Measurements from ENCODE around the gene PPFIA1. TPM values are rescaled to one million over a fixed set of nuclear protein-coding genes. Genes with fewer than 3 reads are reported as not detected.

PPFIA1 gene
- total and polyA plus RNA-seq, 10 of the 15 experiments (the other 5 are each of a cell fraction or from before 2014, with no cell fraction given), result 5.2 to 26.2 (median 15.8) TPM

DNA sequence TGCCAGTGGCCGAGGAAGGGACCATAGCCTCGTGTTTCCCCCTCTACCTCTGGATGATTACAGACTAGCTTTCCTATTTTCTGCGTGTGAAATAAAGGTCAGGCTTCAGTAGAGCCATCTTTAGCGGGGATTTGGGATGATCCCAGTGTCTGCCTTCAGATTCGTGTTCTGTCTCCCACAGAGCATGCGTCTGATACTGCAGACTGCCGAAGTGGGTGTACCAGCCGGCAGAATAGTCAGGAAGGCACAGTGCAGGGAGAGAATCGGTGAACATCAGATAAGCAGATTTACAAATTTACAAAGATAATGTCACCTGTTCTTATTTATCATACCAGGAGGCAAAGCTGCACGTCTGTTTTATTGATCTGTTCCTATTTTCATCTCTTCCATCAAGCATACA is 138.9 kb downstream of the PPFIA1 start (continued):
- TF ChIP-seq MYB (IDR thresholded peaks at IDR 0.05; ENCODE audit: borderline replicate concordance, low read depth, low read length), result no peak

- H3K4me3 ChIP-seq, result no peak overlapping the region
- no peaks in the 10 kb centered on the region for H3K36me3 ChIP-seq (ENCODE audit: control insufficient read depth in 2 of 2, insufficient read depth in 2 of 2, low read length in 1 of 2)
- CTCF ChIA-PET, result no interaction called here
- H3K4me2 ChIP-seq (ENCODE audit: control insufficient read depth, insufficient read depth), result no peak overlapping the region
- no peaks in the 10 kb centered on the region for H4K20me1 ChIP-seq (ENCODE audit: control insufficient read depth, insufficient read depth)
- H3K79me2 ChIP-seq (ENCODE audit: control insufficient read depth, insufficient read depth, low read length), result no peaks in the 10 kb centered on the region
- TF ChIP-seq EZH2 (IDR thresholded peaks at IDR 0.05; ENCODE audit: borderline replicate concordance, control insufficient read depth, low read depth, low read length) (no peak), CHD2 (IDR thresholded peaks at IDR 0.05; ENCODE audit: borderline replicate concordance, low read depth, low read length) (no peak), TCF3 (IDR thresholded peaks at IDR 0.05; ENCODE audit: borderline replicate concordance, insufficient read depth, low read depth, low read length) (no peak), MXI1 (IDR thresholded peaks at IDR 0.05; ENCODE audit: low read depth, low read length) (no peak), BHLHE40 (IDR thresholded peaks at IDR 0.05; ENCODE audit: borderline replicate concordance in 1 of 2, low read depth in 2 of 2, low read length in 1 of 2) (no peak), YY1 (IDR thresholded peaks at IDR 0.05; ENCODE audit: low read depth, low read length) (no peak), STAT3 (IDR thresholded peaks at IDR 0.05; ENCODE audit: low read depth, low read length) (no peak), SIX5 (IDR thresholded peaks at IDR 0.05; ENCODE audit: low read depth, low read length, severe bottlenecking) (no peak), CHD4 (IDR thresholded peaks at IDR 0.05) (no peak), NFIC (IDR thresholded peaks at IDR 0.05; ENCODE audit: low read depth, low read length) (no peak), NR2C2 (IDR thresholded peaks at IDR 0.05; ENCODE audit: borderline replicate concordance, control insufficient read depth, insufficient read length, low read depth) (no peak), ESRRA (IDR thresholded peaks at IDR 0.05; ENCODE audit: low read length) (no peak)
- TF ChIP-seq, protein P1, sequence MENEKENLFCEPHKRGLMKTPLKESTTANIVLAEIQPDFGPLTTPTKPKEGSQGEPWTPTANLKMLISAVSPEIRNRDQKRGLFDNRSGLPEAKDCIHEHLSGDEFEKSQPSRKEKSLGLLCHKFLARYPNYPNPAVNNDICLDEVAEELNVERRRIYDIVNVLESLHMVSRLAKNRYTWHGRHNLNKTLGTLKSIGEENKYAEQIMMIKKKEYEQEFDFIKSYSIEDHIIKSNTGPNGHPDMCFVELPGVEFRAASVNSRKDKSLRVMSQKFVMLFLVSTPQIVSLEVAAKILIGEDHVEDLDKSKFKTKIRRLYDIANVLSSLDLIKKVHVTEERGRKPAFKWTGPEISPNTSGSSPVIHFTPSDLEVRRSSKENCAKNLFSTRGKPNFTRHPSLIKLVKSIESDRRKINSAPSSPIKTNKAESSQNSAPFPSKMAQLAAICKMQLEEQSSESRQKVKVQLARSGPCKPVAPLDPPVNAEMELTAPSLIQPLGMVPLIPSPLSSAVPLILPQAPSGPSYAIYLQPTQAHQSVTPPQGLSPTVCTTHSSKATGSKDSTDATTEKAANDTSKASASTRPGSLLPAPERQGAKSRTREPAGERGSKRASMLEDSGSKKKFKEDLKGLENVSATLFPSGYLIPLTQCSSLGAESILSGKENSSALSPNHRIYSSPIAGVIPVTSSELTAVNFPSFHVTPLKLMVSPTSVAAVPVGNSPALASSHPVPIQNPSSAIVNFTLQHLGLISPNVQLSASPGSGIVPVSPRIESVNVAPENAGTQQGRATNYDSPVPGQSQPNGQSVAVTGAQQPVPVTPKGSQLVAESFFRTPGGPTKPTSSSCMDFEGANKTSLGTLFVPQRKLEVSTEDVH (IDR thresholded peaks at IDR 0.05; ENCODE audit: low read depth, partially characterized antibody), result no peak
- TF ChIP-seq, protein P2, sequence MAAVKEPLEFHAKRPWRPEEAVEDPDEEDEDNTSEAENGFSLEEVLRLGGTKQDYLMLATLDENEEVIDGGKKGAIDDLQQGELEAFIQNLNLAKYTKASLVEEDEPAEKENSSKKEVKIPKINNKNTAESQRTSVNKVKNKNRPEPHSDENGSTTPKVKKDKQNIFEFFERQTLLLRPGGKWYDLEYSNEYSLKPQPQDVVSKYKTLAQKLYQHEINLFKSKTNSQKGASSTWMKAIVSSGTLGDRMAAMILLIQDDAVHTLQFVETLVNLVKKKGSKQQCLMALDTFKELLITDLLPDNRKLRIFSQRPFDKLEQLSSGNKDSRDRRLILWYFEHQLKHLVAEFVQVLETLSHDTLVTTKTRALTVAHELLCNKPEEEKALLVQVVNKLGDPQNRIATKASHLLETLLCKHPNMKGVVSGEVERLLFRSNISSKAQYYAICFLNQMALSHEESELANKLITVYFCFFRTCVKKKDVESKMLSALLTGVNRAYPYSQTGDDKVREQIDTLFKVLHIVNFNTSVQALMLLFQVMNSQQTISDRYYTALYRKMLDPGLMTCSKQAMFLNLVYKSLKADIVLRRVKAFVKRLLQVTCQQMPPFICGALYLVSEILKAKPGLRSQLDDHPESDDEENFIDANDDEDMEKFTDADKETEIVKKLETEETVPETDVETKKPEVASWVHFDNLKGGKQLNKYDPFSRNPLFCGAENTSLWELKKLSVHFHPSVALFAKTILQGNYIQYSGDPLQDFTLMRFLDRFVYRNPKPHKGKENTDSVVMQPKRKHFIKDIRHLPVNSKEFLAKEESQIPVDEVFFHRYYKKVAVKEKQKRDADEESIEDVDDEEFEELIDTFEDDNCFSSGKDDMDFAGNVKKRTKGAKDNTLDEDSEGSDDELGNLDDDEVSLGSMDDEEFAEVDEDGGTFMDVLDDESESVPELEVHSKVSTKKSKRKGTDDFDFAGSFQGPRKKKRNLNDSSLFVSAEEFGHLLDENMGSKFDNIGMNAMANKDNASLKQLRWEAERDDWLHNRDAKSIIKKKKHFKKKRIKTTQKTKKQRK (IDR thresholded peaks at IDR 0.05; ENCODE audit: low read depth, low read length), result no peak
- no peak overlapping the region for H2AFZ ChIP-seq (ENCODE audit: control insufficient read depth, low read depth, low read length)
- in situ Hi-C loops (cut with MboI), result no loop called here
- H3K27ac ChIP-seq (ENCODE audit: control insufficient read depth, insufficient read depth), result no peak overlapping the region
- intact Hi-C loops (cut with micrococcal nuclease; ENCODE audit: unreplicated experiment), result no loop called here
- H3K9ac ChIP-seq (ENCODE audit: control insufficient read depth, insufficient read depth, low read length), result no peak overlapping the region
- H3K9me3 ChIP-seq (replicated peaks; ENCODE audit: control insufficient read depth, insufficient read depth, low read length), result no peaks in the 10 kb centered on the region
- FAIRE-seq, result no peak
- RAD21 ChIA-PET (ENCODE audit: unreplicated experiment), result no interaction called here
- H3K4me1 ChIP-seq (ENCODE audit: control insufficient read depth, insufficient read depth, low read length), result no peaks in the 10 kb centered on the region
- SMC1A ChIA-PET (ENCODE audit: uncharacterized antibody, unreplicated experiment), result no interaction called here
- no peaks in the 10 kb centered on the region; a peak in 1 of 4 replicates for H3K27me3 ChIP-seq (replicated peaks in 1 of 2; ENCODE audit: control insufficient read depth in 2 of 2, insufficient read depth in 2 of 2, low read length in 1 of 2)
- ATAC-seq, result no peak
- POLR2A ChIA-PET, result no interaction called here
- BruUV-seq (replicated peaks), result no TSS peak
- 73% methylated on average over 7 of the region's 7 CpGs for WGBS (ENCODE audit: insufficient coverage, insufficient replicate concordance, low lambda C conversion rate, missing lambda C conversion rate)
- no peak for DNase-seq (ENCODE audit: low read depth, low spot score)
Observed at GRCh38 chr11:70409871-70410270, 139.4 kb downstream of the PPFIA1 start.

Measured in GM12878 (cell line).